SHP77 (cell line): Measurements from ENCODE around the gene ZNF560.

Source experiments
- DNase-seq, 2 experiments: peaks; one replicate each; lab custom pipeline; 2025; lab: John Stamatoyannopoulos, UW

The ZNF560 gene

DNA sequence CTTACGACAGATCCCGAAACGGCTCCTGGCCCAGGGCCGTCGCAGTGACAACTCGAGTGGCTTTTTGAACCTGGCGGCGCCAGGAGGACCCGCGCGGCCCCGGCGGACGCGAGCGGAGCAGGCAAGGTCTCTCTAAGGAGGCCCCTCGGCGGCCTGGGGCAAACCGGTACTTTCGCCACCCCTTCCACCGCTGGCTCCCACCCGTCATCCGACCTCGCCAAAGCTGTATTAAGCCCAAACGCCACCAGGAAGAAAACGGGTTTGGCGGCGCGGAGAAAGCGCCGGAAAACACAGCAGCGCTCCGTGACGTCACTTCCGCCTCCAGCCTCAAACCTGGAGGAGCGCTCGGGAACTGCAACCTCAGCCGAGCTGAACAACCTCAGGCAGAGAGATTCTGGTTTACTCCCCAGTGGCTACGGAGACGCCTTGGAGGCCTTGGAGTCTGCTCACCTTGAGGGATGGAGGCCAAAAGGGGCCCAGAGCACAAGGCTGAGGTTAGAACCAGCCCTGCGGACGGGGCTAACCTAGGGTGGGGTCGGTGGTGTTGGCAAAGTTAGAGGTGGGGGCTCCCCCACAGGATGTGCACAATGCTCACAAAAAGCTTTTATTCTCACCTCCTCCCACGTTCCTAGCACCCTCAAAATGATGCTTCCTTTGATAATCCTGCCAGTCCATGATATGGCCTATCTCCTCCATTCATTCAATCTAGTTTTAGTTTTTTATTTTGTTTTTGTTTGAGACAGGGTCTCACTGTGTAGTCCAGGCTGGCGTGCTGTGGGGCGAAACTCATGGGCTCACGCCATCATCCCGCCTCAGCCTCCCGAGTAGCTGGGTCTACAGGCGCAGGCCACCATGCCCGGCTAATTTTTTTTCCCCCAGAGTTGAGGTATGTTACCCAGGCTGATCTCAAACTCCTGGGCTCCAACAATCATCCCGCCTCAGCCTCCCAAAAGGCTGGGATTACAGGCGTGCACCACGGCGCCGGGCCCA lies 62.8 kb downstream of the ZNF560 start, which contains the start of gene ZNF266:
Gene ZNF266, minus strand, starts transcription at position 295 of the 990 bp plus-strand sequence. CDS start 15,484 bp downstream, outside the sequence.
- peak; percentile 86 to 91 for DNase-seq

GRCh38 chr19:9431475-9431874 lies 66.9 kb downstream of the ZNF560 start:
- DNase-seq: peak in 1 of 2 experiments; percentile 11

GRCh38 chr19:9430444-9430843 lies 68.0 kb downstream of the ZNF560 start:
- DNase-seq: no peak

DNA sequence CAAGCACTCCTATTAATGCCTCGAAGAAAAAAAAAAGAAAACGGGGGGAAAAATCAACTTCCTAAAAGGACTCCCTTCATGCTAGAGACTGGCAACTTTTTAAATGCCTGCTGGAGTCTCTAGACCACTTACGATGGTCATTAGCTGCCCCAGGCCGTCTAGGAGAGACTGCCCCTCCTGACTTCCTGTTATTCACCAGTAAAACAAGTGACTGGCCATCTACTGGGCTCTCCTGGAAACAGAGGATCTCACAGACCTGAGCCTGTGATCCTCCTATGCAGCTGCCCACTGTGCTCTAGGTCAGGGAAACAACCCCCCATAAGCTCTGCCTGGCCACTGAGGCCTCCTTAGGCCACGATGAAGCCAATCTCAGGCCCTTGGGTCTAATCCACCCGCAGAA lies 70.5 kb downstream of the ZNF560 start:
- DNase-seq: no peak
